ENCODE measurements around the gene CISD2.

DNA sequence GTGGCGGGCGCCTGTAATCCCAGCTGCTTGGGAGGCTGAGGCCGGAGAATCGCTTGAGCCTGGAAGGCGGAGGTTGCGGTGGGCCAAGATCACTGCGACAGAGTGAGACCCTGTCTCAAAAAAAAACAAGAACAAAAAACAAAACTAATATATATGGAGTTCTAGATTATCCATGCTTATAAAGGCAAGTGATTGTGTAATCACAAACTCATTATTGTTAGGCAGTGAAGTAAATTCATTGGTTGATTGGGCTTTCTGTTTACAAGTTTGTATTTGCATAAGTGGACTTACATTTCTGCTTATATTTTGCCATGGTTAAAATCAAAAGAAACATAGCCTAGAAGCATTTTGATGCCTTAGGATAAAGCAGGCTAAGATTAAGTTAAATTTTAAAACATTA is 39.0 kb upstream of the CISD2 start:
- TF ChIP-seq, protein P1, sequence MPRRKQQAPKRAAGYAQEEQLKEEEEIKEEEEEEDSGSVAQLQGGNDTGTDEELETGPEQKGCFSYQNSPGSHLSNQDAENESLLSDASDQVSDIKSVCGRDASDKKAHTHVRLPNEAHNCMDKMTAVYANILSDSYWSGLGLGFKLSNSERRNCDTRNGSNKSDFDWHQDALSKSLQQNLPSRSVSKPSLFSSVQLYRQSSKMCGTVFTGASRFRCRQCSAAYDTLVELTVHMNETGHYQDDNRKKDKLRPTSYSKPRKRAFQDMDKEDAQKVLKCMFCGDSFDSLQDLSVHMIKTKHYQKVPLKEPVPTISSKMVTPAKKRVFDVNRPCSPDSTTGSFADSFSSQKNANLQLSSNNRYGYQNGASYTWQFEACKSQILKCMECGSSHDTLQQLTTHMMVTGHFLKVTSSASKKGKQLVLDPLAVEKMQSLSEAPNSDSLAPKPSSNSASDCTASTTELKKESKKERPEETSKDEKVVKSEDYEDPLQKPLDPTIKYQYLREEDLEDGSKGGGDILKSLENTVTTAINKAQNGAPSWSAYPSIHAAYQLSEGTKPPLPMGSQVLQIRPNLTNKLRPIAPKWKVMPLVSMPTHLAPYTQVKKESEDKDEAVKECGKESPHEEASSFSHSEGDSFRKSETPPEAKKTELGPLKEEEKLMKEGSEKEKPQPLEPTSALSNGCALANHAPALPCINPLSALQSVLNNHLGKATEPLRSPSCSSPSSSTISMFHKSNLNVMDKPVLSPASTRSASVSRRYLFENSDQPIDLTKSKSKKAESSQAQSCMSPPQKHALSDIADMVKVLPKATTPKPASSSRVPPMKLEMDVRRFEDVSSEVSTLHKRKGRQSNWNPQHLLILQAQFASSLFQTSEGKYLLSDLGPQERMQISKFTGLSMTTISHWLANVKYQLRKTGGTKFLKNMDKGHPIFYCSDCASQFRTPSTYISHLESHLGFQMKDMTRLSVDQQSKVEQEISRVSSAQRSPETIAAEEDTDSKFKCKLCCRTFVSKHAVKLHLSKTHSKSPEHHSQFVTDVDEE (CRISPR knock-in tag; IDR thresholded peaks at IDR 0.05) = no peak
- TF ChIP-seq PPARA (CRISPR knock-in tag; IDR thresholded peaks at IDR 0.05; ENCODE audit: borderline replicate concordance) = no peak
- TF ChIP-seq, protein P2, sequence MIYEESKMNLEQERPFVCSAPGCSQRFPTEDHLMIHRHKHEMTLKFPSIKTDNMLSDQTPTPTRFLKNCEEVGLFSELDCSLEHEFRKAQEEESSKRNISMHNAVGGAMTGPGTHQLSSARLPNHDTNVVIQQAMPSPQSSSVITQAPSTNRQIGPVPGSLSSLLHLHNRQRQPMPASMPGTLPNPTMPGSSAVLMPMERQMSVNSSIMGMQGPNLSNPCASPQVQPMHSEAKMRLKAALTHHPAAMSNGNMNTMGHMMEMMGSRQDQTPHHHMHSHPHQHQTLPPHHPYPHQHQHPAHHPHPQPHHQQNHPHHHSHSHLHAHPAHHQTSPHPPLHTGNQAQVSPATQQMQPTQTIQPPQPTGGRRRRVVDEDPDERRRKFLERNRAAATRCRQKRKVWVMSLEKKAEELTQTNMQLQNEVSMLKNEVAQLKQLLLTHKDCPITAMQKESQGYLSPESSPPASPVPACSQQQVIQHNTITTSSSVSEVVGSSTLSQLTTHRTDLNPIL (CRISPR knock-in tag; IDR thresholded peaks at IDR 0.05; ENCODE audit: low read depth) = no peak

Measured in SK-N-SH treated with all-trans-retinoic acid at 6 μM for 48 hours (cell line).